ENCODE data around the gene GMPPB. TPM values are rescaled to one million over a fixed set of nuclear protein-coding genes. Genes with fewer than 3 reads are reported as not detected.
"Not testable (repeated sequence)": the region's sequence is repeated elsewhere in the genome, so short reads cannot be mapped to it uniquely, and the experiment has no call there.

Gene GMPPB
- total RNA-seq, 1 donor from 2014 or later, result 9.9 TPM

DNA sequence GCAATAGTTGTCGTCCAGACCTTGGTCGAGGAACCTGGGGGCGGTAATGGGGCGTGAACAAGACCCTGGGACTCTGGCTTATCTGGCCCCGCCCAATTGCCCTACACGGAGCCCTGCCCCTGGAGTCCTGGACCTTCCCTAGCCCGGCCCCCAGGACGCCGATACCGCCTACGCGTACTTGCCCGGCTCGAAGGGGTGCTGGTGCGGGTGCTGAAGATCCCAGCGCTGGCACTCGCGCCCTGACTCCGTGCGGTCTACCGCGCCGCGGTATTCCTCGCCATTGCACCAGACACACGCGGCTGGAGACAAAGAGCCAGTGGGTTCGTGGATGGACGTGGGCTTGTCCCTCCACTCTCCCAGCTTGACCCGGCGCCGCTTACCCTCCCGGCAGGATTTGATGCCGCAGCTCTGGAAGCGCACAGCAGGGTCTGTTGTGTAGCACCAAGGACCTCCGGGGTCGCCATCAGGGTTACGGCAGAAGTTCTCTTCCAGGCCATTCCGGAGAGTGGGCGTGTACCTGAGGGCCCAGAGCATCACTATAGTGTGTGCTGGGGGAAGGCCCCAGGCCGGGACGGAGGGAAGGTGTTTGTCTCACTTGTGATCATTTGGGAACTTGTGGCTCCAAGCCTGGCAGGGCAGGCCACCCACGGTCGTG is 36.9 kb downstream of the GMPPB start:
- Histone ChIP-seq H3K4me1 (ENCODE audit: control insufficient read depth in 3 of 3, insufficient read depth in 3 of 3, low read length in 3 of 3) (peaks cover 29 to 42% (median 36%) of the 10 kb centered on the region in 3 donors), H3K4me3 (ENCODE audit: low read length in 3 of 3) (peak overlapping the region; percentile 35 to 38 (median 36)), H3K9ac (ENCODE audit: low read depth in 1 of 3, low read length in 3 of 3) (peak overlapping the region in 1 of 3 donors; percentile 45), H3K36me3 (ENCODE audit: control insufficient read depth in 3 of 3, insufficient read depth in 3 of 3, low read length in 3 of 3) (peaks cover 23 to 29% (median 23%) of the 10 kb centered on the region in 3 donors)
- H3K27me3 ChIP-seq (ENCODE audit: control insufficient read depth in 3 of 3, insufficient read depth in 3 of 3, low read length in 3 of 3); H3K27ac ChIP-seq (ENCODE audit: low read depth, low read length); H3K9me3 ChIP-seq (ENCODE audit: control insufficient read depth in 3 of 3, low read length in 3 of 3): not testable (repeated sequence)

DNA sequence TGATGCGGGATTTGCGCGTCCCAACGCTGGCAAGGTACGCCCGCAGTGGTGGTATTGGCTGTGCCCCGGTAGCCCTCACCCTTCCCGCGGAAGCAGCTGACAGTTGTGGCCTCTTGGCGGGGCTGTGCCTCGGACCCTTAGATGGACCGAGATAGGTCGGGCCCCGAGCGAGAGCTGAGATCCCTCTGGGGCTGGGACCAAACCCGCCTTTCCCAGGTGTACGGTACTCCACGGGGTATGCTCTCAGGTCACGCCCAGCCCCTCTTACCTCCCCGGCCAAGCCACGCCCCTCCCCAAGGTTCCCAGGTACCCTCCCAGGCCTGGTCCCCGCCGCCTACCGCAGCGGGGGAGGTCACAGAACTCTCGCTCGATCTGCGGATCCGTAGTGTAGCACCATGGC is 37.4 kb downstream of the GMPPB start:
- not testable (repeated sequence) for H3K9me3 ChIP-seq (ENCODE audit: control insufficient read depth in 3 of 3, low read length in 3 of 3); H3K27ac ChIP-seq (ENCODE audit: low read depth, low read length); H3K27me3 ChIP-seq (ENCODE audit: control insufficient read depth in 3 of 3, insufficient read depth in 3 of 3, low read length in 3 of 3)
- Histone ChIP-seq H3K4me1 (ENCODE audit: control insufficient read depth in 3 of 3, insufficient read depth in 3 of 3, low read length in 3 of 3) (peaks cover 26 to 36% (median 34%) of the 10 kb centered on the region in 3 donors), H3K9ac (ENCODE audit: low read depth in 1 of 3, low read length in 3 of 3) (peak overlapping the region in 1 of 3 donors; percentile 45), H3K36me3 (ENCODE audit: control insufficient read depth in 3 of 3, insufficient read depth in 3 of 3, low read length in 3 of 3) (peaks cover 28 to 32% (median 29%) of the 10 kb centered on the region in 3 donors), H3K4me3 (ENCODE audit: low read length in 3 of 3) (peak overlapping the region; percentile 35 to 38 (median 36))

DNA sequence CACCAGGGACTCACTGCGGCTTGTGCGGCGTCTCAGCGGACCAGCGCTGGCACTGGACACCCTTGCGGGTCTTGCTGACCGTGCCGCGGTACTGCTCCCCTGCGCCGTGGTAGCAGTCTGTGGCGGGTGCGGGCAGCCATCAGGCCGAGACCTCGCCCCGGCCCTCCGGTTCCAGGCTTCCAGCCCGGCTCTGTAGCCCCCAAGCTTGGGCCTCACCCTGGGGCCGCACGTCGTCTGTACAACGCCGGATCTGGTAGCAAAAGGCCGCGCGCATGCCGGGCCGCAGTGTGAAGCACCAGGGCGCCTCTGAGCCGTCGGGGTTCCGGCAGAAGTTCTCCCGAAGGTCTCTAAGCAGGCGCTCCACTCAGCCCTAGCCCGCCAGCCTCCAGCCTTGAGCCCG is 37.9 kb downstream of the GMPPB start:
- Histone ChIP-seq H3K4me1 (ENCODE audit: control insufficient read depth in 3 of 3, insufficient read depth in 3 of 3, low read length in 3 of 3) (peaks cover 21 to 32% (median 29%) of the 10 kb centered on the region in 3 donors), H3K36me3 (ENCODE audit: control insufficient read depth in 3 of 3, insufficient read depth in 3 of 3, low read length in 3 of 3) (peaks cover 33 to 37% (median 34%) of the 10 kb centered on the region in 3 donors)
- not testable (repeated sequence) for H3K27me3 ChIP-seq (ENCODE audit: control insufficient read depth in 3 of 3, insufficient read depth in 3 of 3, low read length in 3 of 3); H3K9me3 ChIP-seq (ENCODE audit: control insufficient read depth in 3 of 3, low read length in 3 of 3); H3K9ac ChIP-seq (ENCODE audit: low read depth in 1 of 3, low read length in 3 of 3); H3K4me3 ChIP-seq (ENCODE audit: low read length in 3 of 3); H3K27ac ChIP-seq (ENCODE audit: low read depth, low read length)

DNA sequence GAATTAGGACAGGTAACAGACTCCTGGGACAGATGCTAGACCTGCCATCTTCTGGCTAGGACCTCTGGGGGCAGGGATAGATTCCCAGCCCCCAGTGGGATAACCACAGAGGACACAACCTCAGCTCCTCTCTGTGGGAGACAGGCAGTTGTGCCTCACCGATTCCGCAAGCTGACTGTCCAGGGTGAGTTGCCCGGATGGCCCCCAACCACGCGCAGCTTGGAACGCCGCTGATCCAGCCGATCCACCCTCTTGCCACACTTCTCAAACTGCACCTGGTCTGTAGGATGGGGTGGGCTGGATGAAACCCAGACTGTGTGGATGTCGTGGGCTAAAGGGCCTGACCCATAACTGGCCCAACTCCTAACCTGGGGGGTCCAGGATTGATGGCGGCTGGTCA is 38.6 kb downstream of the GMPPB start:
- not testable (repeated sequence) for H3K9ac ChIP-seq (ENCODE audit: low read depth in 1 of 3, low read length in 3 of 3); H3K9me3 ChIP-seq (ENCODE audit: control insufficient read depth in 3 of 3, low read length in 3 of 3); H3K4me3 ChIP-seq (ENCODE audit: low read length in 3 of 3); H3K27ac ChIP-seq (ENCODE audit: low read depth, low read length); H3K27me3 ChIP-seq (ENCODE audit: control insufficient read depth in 3 of 3, insufficient read depth in 3 of 3, low read length in 3 of 3)
- Histone ChIP-seq H3K36me3 (ENCODE audit: control insufficient read depth in 3 of 3, insufficient read depth in 3 of 3, low read length in 3 of 3) (peaks cover 41 to 44% (median 41%) of the 10 kb centered on the region in 3 donors), H3K4me1 (ENCODE audit: control insufficient read depth in 3 of 3, insufficient read depth in 3 of 3, low read length in 3 of 3) (peaks cover 14 to 32% (median 23%) of the 10 kb centered on the region in 3 donors)

DNA sequence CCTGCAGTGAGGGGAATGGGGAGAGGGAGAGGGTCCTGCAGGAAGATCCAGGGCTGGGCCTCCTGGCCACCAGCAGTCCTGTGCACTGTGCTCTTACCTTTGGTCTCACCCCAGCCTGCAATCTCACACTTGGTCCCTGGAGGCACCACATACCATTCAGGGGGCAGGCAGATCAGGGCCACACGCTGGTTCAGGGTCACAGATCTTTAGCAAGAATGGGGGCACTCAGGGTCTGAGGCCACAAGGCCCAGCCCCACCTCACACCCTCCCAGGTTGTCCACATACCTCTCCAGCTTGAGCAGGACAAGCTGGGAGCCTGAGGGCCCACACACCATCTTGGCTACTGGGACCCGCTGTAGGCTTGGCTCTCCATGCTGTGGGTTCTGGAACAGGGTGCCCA is 39.3 kb downstream of the GMPPB start:
- not testable (repeated sequence) for H3K4me3 ChIP-seq (ENCODE audit: low read length in 3 of 3); H3K27ac ChIP-seq (ENCODE audit: low read depth, low read length); H3K27me3 ChIP-seq (ENCODE audit: control insufficient read depth in 3 of 3, insufficient read depth in 3 of 3, low read length in 3 of 3); H3K9ac ChIP-seq (ENCODE audit: low read depth in 1 of 3, low read length in 3 of 3); H3K9me3 ChIP-seq (ENCODE audit: control insufficient read depth in 3 of 3, low read length in 3 of 3)
- peaks cover 47 to 50% (median 48%) of the 10 kb centered on the region in 3 donors for H3K36me3 ChIP-seq (ENCODE audit: control insufficient read depth in 3 of 3, insufficient read depth in 3 of 3, low read length in 3 of 3)
- H3K4me1 ChIP-seq (ENCODE audit: control insufficient read depth in 3 of 3, insufficient read depth in 3 of 3, low read length in 3 of 3), result peaks cover 10 to 30% (median 23%) of the 10 kb centered on the region in 3 donors

DNA sequence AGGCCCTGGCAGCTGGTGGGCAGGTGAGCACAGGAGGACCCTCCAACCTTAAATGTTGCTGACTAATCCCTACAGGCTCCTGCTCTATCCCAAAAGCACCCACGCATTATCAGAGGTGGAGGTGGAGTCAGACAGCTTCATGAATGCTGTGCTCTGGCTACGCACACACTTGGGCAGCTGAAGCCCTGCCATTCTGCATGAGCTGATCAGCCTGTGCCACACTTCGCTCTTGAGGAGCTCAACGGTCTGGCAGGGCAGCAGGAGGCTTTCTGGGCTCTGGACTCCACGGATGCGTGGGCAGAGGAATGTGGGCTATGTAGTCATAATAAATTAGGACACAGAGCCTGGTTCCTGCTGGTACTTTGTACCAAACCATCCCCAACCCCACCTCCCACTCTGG is 40.6 kb downstream of the GMPPB start:
- no peaks in the 10 kb centered on the region for H3K27me3 ChIP-seq (ENCODE audit: control insufficient read depth in 3 of 3, insufficient read depth in 3 of 3, low read length in 3 of 3)
- H3K27ac ChIP-seq (ENCODE audit: low read depth, low read length), result no peak overlapping the region
- peaks cover 60 to 63% (median 61%) of the 10 kb centered on the region in 3 donors for H3K36me3 ChIP-seq (ENCODE audit: control insufficient read depth in 3 of 3, insufficient read depth in 3 of 3, low read length in 3 of 3)
- peaks cover 4 to 20% (median 13%) of the 10 kb centered on the region in 3 donors for H3K4me1 ChIP-seq (ENCODE audit: control insufficient read depth in 3 of 3, insufficient read depth in 3 of 3, low read length in 3 of 3)
- H3K9me3 ChIP-seq (ENCODE audit: control insufficient read depth in 3 of 3, low read length in 3 of 3), result no peaks in the 10 kb centered on the region
- no peak overlapping the region for H3K4me3 ChIP-seq (ENCODE audit: low read length in 3 of 3)
- no peak overlapping the region for H3K9ac ChIP-seq (ENCODE audit: low read depth in 1 of 3, low read length in 3 of 3)

DNA sequence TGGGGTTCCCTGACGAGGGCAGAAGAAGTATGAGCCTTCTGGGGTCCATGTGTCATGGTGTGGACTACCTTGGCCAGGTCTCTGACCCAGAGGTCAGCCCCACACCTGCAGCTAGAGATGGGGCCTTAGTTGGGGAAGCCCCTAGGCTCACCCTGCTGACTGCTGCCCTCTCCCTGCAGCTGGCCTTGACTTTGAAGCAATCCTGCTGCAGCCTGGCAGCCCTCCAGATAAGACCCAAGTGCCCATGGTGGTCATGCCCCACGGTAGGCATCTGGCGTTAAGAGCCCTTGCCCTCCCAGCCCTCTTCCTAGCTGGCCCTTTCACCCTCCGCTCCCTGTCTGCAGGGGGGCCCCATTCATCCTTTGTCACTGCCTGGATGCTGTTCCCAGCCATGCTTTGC is 42.2 kb downstream of the GMPPB start:
- Histone ChIP-seq H3K27me3 (ENCODE audit: control insufficient read depth in 3 of 3, insufficient read depth in 3 of 3, low read length in 3 of 3) (no peaks in the 10 kb centered on the region), H3K4me3 (ENCODE audit: low read length in 3 of 3) (no peak overlapping the region), H3K27ac (ENCODE audit: low read depth, low read length) (no peak overlapping the region), H3K36me3 (ENCODE audit: control insufficient read depth in 3 of 3, insufficient read depth in 3 of 3, low read length in 3 of 3) (peaks cover 76 to 78% (median 77%) of the 10 kb centered on the region in 3 donors), H3K9ac (ENCODE audit: low read depth in 1 of 3, low read length in 3 of 3) (no peak overlapping the region), H3K9me3 (ENCODE audit: control insufficient read depth in 3 of 3, low read length in 3 of 3) (no peaks in the 10 kb centered on the region), H3K4me1 (ENCODE audit: control insufficient read depth in 3 of 3, insufficient read depth in 3 of 3, low read length in 3 of 3) (peaks cover 0 to 13% (median 3%) of the 10 kb centered on the region in 3 donors)

DNA sequence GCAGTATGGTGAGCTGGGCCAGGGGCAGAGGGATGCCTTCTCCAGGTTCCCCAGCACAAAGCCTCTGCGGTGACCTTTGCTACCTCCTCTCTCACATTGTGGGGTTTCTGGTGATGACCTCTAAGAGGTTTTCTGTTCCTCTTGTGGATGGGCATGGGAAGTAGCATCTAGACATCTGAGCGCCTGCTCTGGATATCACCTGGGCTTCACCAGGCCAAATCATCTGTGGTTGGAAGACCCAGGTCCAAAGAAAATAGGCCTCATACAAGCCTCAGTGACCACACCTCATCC is 42.6 kb downstream of the GMPPB start:
- Histone ChIP-seq H3K4me3 (ENCODE audit: low read length in 3 of 3) (no peak overlapping the region), H3K9ac (ENCODE audit: low read depth in 1 of 3, low read length in 3 of 3) (no peak overlapping the region), H3K4me1 (ENCODE audit: control insufficient read depth in 3 of 3, insufficient read depth in 3 of 3, low read length in 3 of 3) (peaks cover 0 to 16% (median 0%) of the 10 kb centered on the region in 3 donors), H3K9me3 (ENCODE audit: control insufficient read depth in 3 of 3, low read length in 3 of 3) (no peaks in the 10 kb centered on the region), H3K27ac (ENCODE audit: low read depth, low read length) (no peak overlapping the region), H3K36me3 (ENCODE audit: control insufficient read depth in 3 of 3, insufficient read depth in 3 of 3, low read length in 3 of 3) (peaks cover 80 to 82% (median 81%) of the 10 kb centered on the region in 3 donors), H3K27me3 (ENCODE audit: control insufficient read depth in 3 of 3, insufficient read depth in 3 of 3, low read length in 3 of 3) (no peaks in the 10 kb centered on the region)

DNA sequence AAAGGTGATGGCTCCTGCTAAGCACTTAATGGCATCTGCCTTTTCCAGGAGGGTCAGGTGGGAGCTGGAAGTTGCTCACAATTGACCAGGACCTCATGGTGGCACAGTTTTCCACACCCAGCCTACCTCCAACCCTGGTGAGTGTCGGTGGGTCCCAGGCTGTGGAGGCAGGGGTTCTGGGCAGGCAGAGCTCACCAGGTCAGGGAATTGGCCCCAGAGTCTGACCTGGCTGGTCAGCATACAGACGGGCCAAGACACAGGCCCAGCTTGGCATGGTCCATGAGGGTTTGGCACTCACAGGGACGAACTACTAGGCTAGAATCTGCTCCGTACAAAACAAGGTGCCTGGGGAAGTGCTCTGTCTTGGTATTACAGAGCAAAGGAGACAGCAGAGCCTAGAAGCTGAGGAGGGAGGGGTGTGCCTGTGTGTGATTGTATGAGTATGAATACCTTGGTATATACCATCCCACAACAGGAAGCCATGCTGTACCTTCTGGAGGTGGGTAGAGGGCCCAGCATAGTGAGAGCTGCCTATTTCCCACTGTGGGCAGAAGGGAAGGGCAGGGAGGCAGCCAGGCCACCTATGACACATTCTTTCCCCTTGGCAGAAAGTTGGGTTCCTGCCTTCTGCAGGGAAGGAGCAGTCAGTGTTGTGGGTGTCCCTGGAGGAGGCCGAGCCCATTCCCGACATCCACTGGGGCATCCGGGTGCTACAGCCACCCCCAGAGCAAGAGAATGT is 43.1 kb downstream of the GMPPB start:
- Histone ChIP-seq H3K27me3 (ENCODE audit: control insufficient read depth in 3 of 3, insufficient read depth in 3 of 3, low read length in 3 of 3) (no peaks in the 10 kb centered on the region), H3K36me3 (ENCODE audit: control insufficient read depth in 3 of 3, insufficient read depth in 3 of 3, low read length in 3 of 3) (peaks cover 85 to 87% (median 86%) of the 10 kb centered on the region in 3 donors), H3K9ac (ENCODE audit: low read depth in 1 of 3, low read length in 3 of 3) (no peak overlapping the region), H3K27ac (ENCODE audit: low read depth, low read length) (no peak overlapping the region), H3K9me3 (ENCODE audit: control insufficient read depth in 3 of 3, low read length in 3 of 3) (no peaks in the 10 kb centered on the region), H3K4me3 (ENCODE audit: low read length in 3 of 3) (no peak overlapping the region), H3K4me1 (ENCODE audit: control insufficient read depth in 3 of 3, insufficient read depth in 3 of 3, low read length in 3 of 3) (peaks cover 0 to 18% (median 0%) of the 10 kb centered on the region in 3 donors)

DNA sequence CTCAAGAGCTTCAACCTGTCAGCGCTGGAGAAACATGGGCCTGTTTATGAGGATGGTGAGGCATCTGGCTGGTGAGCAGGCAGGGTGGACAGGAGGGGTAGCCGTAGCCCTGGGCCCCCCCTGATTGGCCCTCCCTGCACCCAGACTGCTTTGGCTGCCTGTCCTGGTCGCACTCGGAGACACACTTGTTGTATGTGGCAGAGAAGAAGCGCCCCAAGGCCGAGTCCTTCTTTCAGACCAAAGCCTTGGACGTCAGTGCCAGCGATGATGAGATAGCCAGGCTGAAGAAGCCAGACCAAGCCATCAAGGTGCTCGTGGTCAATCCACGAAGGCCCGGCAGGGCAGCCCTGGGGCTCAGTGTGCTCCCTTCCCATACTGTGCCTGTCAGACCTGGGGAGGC is 47.8 kb downstream of the GMPPB start:
- peaks cover 16 to 46% (median 18%) of the 10 kb centered on the region in 3 donors for H3K4me1 ChIP-seq (ENCODE audit: control insufficient read depth in 3 of 3, insufficient read depth in 3 of 3, low read length in 3 of 3)

More for the DNA sequence above, 47.8 kb downstream of the GMPPB start:
- Histone ChIP-seq H3K4me3 (ENCODE audit: low read length in 3 of 3) (no peak overlapping the region), H3K36me3 (ENCODE audit: control insufficient read depth in 3 of 3, insufficient read depth in 3 of 3, low read length in 3 of 3) (peaks cover 53 to 57% (median 55%) of the 10 kb centered on the region in 3 donors), H3K9ac (ENCODE audit: low read depth in 1 of 3, low read length in 3 of 3) (no peak overlapping the region), H3K27ac (ENCODE audit: low read depth, low read length) (no peak overlapping the region), H3K9me3 (ENCODE audit: control insufficient read depth in 3 of 3, low read length in 3 of 3) (no peaks in the 10 kb centered on the region), H3K27me3 (ENCODE audit: control insufficient read depth in 3 of 3, insufficient read depth in 3 of 3, low read length in 3 of 3) (no peaks in the 10 kb centered on the region)

Measured in skeletal muscle tissue (tissue), 4 donors.